Left ventricle myocardium superior (tissue), 1 donor: ENCODE data around the gene ELAPOR2. TPM values are rescaled to one million over a fixed set of nuclear protein-coding genes. Genes with fewer than 3 reads are reported as not detected.
"Not testable (repeated sequence)": the region's sequence is repeated elsewhere in the genome, so short reads cannot be mapped to it uniquely, and the experiment has no call there.

Experiments used
- ATAC-seq: fragments of 200-7000 bp; cut with Tn5 transposase; one replicate; pipeline ENCODE4 v1.9.1; 2020; ENCODE audit warnings: mild to moderate bottlenecking, moderate library complexity
- DNase-seq: peaks from one replicate; pipeline ENCODE4 v3.0.0-alpha.2; 2020
- intact Hi-C: fragments of 100-400 bp; cut with micrococcal nuclease; formaldehyde crosslinking; loops from one replicate; pipeline ENCODE4 v1.11.0; 2022
- total RNA-seq: library from RNA; stranded (reverse); fragmentation: NEBNext Ultra II Directional; extraction: Animal tissue kit (Norgen Biotek cat#: 25700); gene quantifications from one replicate; pipeline ENCODE4 v1.2.1, GENCODE V29; 2021
- donor health status: DM: no; HTN: yes; CAD: no; lungs with severe emphysema.

ELAPOR2 gene
- total RNA-seq, 1 donor from 2014 or later = 4.3 TPM

DNA sequence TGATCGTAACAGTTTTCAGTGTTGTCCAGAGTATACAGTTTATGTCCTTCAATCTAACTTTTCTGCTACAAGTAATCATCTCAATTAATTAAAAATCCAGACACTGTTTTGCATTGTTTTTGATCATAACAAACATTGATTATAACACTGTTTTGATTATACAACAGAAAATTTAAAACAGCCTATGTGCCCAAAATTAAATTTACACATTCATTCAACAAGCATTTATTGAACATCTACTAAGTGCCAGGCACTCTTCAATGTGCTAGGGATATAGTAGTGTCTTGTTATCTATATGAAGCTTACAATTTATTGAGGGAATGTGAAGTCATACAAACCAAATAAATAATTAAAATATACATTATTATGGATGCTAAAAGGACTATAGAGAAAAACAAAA lies 10.6 kb downstream of the ELAPOR2 start:
- DNase-seq (no peak), ATAC-seq (no peak)
- intact Hi-C loops = no loop called here

DNA sequence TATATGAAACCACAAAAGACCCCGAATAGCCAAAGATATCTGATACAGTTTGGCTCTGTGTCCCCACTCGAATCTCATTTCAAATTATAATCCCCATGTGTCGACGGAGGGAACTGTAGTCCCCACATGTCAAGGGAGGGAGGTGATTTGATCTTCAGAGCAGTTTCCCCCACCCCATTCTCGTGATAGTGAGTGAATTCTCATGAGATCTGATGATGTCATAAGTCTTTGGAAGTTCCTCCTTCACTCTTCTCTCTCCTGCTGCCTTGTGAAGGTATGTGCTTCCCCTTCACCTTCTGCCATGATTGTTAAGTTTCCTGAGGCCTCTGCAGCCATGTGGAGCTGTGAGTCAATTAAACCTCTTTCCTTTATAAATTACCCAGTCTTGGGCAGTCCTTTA lies 13.0 kb downstream of the ELAPOR2 start:
- intact Hi-C loops = no loop called here
- DNase-seq (no peak), ATAC-seq (no peak)

- ATAC-seq, intact Hi-C loops, DNase-seq: not testable (repeated sequence)
Measured at GRCh38 chr7:87044713-87045112, 14.7 kb downstream of the ELAPOR2 start.

DNA sequence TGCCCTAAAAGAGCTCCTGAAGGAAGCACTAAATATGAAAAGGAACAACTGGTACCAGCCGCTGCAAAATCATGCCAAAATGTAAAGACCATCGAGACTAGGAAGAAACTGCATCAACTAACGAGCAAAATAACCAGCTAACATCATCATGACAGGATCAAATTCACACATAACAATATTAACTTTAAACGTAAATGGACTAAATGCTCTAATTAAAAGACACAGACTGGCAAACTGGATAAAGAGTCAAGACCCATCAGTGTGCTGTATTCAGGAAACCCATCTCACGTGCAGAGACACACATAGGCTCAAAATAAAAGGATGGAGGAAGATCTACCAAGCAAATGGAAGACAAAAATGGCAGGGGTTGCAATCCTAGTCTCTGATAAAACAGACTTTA lies 17.9 kb downstream of the ELAPOR2 start:
- ATAC-seq, DNase-seq, intact Hi-C loops: not testable (repeated sequence)

- ATAC-seq, DNase-seq, intact Hi-C loops: not testable (repeated sequence)
Measured at GRCh38 chr7:87039691-87040299, 19.7 kb downstream of the ELAPOR2 start.

GRCh38 chr7:87038993-87039690 lies 20.3 kb downstream of the ELAPOR2 start:
- ATAC-seq = no peak
- no peak for DNase-seq
- intact Hi-C loops = no loop called here

GRCh38 chr7:87036985-87037384 lies 22.5 kb downstream of the ELAPOR2 start:
- no peak for DNase-seq
- no peak for ATAC-seq
- intact Hi-C loops = no loop called here

- ATAC-seq = no peak
- intact Hi-C loops = no loop called here
- DNase-seq = no peak
Measured at GRCh38 chr7:87032604-87033339, 26.7 kb downstream of the ELAPOR2 start.

GRCh38 chr7:87029078-87029477 lies 30.4 kb downstream of the ELAPOR2 start:
- ATAC-seq (no peak), DNase-seq (no peak)
- intact Hi-C loops = no loop called here

GRCh38 chr7:87028636-87029035 lies 30.8 kb downstream of the ELAPOR2 start:
- no peak for ATAC-seq
- intact Hi-C loops = no loop called here

DNA sequence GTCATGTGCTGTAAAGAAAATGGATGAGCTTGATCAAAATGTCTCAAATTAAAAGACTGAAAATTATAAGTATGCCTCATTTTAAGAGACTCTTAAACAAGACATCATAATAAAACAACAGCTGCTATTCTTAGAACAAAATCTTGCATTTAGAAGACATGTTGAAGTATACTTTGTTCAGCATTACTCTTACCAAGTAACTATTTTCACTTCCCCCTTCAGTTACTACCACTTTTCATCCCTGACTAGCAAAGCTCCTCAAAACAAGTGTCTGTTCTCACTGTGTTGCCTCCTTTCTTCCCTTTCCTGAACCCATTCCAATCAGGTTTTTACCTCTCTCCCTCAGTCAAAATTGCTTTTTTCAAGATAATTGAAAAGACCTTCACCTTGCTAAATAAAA lies 31.6 kb downstream of the ELAPOR2 start:
- DNase-seq (no peak), ATAC-seq (no peak)
- intact Hi-C loops = no loop called here

More at GRCh38 chr7:87028636-87029035, 30.8 kb downstream of the ELAPOR2 start:
- no peak for DNase-seq

GRCh38 chr7:87021285-87021684 lies 38.2 kb downstream of the ELAPOR2 start:
- DNase-seq = no peak
- ATAC-seq = no peak
- intact Hi-C loops = no loop called here

DNA sequence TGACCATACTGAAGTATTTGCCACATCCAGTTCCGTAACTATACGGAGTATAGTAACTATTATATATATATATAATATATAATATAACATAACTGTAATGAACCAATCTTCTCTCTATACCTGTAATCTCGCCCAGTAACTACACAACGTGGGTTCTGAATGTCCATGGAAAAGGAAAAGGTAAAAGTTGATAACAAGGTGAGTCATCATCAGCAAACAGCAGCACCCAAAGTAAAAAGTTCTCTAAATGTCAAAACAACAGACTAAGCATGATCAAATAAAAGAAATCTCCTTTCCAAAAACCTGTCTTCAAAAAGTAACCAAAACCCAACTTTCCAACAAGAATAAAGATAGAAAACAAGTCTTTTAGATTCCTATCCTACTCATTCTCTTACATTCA lies 42.8 kb downstream of the ELAPOR2 start:
- DNase-seq (no peak), ATAC-seq (no peak)
- intact Hi-C loops = no loop called here

- ATAC-seq (no peak), DNase-seq (no peak)
- intact Hi-C loops = no loop called here
Measured at GRCh38 chr7:87013840-87014190, 45.6 kb downstream of the ELAPOR2 start.

- ATAC-seq (no peak), DNase-seq (no peak)
- intact Hi-C loops = no loop called here
Measured at GRCh38 chr7:87013136-87013839, 46.2 kb downstream of the ELAPOR2 start.

Other genes starting within 250 kb of the ELAPOR2 start
- 24.4 TPM for gene DMTF1, start 92.8 kb upstream of the ELAPOR2 start, total RNA-seq
- 4.3 TPM for gene TMEM243, start 160.1 kb upstream of the ELAPOR2 start, total RNA-seq